Measurements from ENCODE around the gene KAT8.

DNA sequence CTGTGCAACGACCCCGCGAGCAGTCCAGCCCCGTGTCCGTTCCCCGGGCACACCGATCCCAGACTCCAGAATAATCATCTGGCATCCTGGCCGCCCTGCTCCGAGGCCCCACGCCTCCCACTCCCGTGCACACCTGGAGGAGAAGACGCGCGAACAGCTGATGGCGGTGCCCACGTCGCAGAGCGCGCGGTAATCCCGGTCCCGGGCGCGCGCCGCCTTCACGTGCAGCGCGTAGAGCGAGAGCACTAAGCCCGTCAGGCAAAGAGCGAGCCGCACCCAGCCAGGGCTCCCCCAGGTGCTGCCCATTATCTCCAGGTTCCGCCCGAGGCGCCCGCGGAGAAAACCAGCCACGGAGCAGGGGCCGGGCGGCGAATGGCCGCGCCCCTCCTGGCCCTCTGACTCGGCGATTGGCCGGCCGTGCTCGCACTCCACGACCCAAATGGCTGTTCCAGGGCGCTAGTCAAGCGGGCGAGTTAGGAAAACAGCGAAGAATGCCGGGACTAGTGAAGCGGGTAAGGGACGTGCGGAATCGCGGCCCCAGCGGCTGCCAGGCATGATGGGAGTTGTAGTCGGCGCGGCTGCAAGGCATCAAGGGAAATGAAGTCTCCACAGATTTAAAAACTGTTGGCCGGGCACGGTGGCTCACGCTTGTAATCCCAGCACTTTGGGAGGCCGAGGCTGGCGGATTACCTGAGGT is 22.9 kb upstream of the KAT8 start, which contains the start of gene VKORC1:
- TF ChIP-seq, protein P1, sequence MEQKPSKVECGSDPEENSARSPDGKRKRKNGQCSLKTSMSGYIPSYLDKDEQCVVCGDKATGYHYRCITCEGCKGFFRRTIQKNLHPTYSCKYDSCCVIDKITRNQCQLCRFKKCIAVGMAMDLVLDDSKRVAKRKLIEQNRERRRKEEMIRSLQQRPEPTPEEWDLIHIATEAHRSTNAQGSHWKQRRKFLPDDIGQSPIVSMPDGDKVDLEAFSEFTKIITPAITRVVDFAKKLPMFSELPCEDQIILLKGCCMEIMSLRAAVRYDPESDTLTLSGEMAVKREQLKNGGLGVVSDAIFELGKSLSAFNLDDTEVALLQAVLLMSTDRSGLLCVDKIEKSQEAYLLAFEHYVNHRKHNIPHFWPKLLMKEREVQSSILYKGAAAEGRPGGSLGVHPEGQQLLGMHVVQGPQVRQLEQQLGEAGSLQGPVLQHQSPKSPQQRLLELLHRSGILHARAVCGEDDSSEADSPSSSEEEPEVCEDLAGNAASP (CRISPR knock-in tag; IDR thresholded peaks at IDR 0.05; ENCODE audit: borderline replicate concordance): peak; percentile 79
- TF ChIP-seq, protein P2, sequence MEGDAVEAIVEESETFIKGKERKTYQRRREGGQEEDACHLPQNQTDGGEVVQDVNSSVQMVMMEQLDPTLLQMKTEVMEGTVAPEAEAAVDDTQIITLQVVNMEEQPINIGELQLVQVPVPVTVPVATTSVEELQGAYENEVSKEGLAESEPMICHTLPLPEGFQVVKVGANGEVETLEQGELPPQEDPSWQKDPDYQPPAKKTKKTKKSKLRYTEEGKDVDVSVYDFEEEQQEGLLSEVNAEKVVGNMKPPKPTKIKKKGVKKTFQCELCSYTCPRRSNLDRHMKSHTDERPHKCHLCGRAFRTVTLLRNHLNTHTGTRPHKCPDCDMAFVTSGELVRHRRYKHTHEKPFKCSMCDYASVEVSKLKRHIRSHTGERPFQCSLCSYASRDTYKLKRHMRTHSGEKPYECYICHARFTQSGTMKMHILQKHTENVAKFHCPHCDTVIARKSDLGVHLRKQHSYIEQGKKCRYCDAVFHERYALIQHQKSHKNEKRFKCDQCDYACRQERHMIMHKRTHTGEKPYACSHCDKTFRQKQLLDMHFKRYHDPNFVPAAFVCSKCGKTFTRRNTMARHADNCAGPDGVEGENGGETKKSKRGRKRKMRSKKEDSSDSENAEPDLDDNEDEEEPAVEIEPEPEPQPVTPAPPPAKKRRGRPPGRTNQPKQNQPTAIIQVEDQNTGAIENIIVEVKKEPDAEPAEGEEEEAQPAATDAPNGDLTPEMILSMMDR (CRISPR knock-in tag; IDR thresholded peaks at IDR 0.05): peak; percentile 44
- TF ChIP-seq ZNF558 (CRISPR knock-in tag; IDR thresholded peaks at IDR 0.05; ENCODE audit: borderline replicate concordance) (peak; percentile 75; the same call in 1 of the 2 replicates), NR3C1 (CRISPR knock-in tag; IDR thresholded peaks at IDR 0.05) (no peak), ZNF224 (CRISPR knock-in tag; IDR thresholded peaks at IDR 0.05) (0 out of 2 replicates have a peak, but pooled peaks have one; percentile 49), IRX3 (CRISPR knock-in tag; IDR thresholded peaks at IDR 0.05; ENCODE audit: borderline replicate concordance, low read depth) (no peak), SRY (CRISPR knock-in tag; IDR thresholded peaks at IDR 0.05) (peak; percentile 84)
- TF ChIP-seq, protein P3, sequence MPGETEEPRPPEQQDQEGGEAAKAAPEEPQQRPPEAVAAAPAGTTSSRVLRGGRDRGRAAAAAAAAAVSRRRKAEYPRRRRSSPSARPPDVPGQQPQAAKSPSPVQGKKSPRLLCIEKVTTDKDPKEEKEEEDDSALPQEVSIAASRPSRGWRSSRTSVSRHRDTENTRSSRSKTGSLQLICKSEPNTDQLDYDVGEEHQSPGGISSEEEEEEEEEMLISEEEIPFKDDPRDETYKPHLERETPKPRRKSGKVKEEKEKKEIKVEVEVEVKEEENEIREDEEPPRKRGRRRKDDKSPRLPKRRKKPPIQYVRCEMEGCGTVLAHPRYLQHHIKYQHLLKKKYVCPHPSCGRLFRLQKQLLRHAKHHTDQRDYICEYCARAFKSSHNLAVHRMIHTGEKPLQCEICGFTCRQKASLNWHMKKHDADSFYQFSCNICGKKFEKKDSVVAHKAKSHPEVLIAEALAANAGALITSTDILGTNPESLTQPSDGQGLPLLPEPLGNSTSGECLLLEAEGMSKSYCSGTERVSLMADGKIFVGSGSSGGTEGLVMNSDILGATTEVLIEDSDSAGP (CRISPR knock-in tag; IDR thresholded peaks at IDR 0.05; ENCODE audit: borderline replicate concordance): peak; percentile 89
- TF ChIP-seq, protein P4, sequence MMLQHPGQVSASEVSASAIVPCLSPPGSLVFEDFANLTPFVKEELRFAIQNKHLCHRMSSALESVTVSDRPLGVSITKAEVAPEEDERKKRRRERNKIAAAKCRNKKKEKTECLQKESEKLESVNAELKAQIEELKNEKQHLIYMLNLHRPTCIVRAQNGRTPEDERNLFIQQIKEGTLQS (CRISPR knock-in tag; IDR thresholded peaks at IDR 0.05): peak; percentile 40; the same call in 1 of the 2 replicates

All from HepG2 (cell line).